Kidney epithelial cell (primary cell): ENCODE measurements around the gene PRRX2. TPM values are rescaled to one million over a fixed set of nuclear protein-coding genes. Genes with fewer than 3 reads are reported as not detected.

ENCODE experiments used
- DNase-seq: peaks from one replicate; pipeline ENCODE4 v3.0.0-alpha.2; 2010; ENCODE audit warnings: low read depth
- H3K27me3 ChIP-seq: 2 replicates; pipeline ENCODE4 v1.6.0; 2011; ENCODE audit warnings: low read length; ENCODE audit not compliant: control insufficient read depth, insufficient read depth
- H3K36me3 ChIP-seq: 2 replicates; pipeline ENCODE4 v1.5.1; 2011; ENCODE audit warnings: low read length; ENCODE audit not compliant: control insufficient read depth, insufficient read depth
- H3K4me3 ChIP-seq: 2 replicates; pipeline ENCODE4 v1.5.1; 2011; ENCODE audit warnings: low read depth, mild to moderate bottlenecking, control low read depth, low read length
- CTCF ChIP-seq: IDR thresholded peaks from 2 replicates; pipeline ENCODE4 v1.5.1; 2011; ENCODE audit warnings: mild to moderate bottlenecking, moderate library complexity, low read length, control low read depth, inconsistent platforms; ENCODE audit not compliant: insufficient read depth, poor library complexity, severe bottlenecking
- total RNA-seq: library from RNA; depleted of rRNA; stranded (reverse); fragments of >200 nt; gene quantifications from 2 replicates; pipeline ENCODE4 v1.2.3, GENCODE V29; 2015

Gene PRRX2
- total RNA-seq, 1 donor from 2014 or later: not detected

GRCh38 chr9:129669141-129669718, 3.8 kb downstream of the PRRX2 start:
- TF ChIP-seq CTCF: no peak
- no peak overlapping the region for H3K4me3 ChIP-seq
- no peaks in the 10 kb centered on the region for H3K36me3 ChIP-seq
- H3K27me3 ChIP-seq: peaks cover 39% of the 10 kb centered on the region
- DNase-seq: no peak

- no peak overlapping the region for H3K4me3 ChIP-seq
- H3K27me3 ChIP-seq: peaks cover 42% of the 10 kb centered on the region
- no peak for TF ChIP-seq CTCF
- no peaks in the 10 kb centered on the region for H3K36me3 ChIP-seq
- no peak for DNase-seq
These were observed 4.5 kb downstream of the PRRX2 start for GRCh38 chr9:129669946-129670345.

- no peak overlapping the region for H3K4me3 ChIP-seq
- DNase-seq: no peak
- no peaks in the 10 kb centered on the region for H3K36me3 ChIP-seq
- peaks cover 47% of the 10 kb centered on the region for H3K27me3 ChIP-seq
- no peak for TF ChIP-seq CTCF
These were observed 5.6 kb downstream of the PRRX2 start for GRCh38 chr9:129671065-129671464.

- Histone ChIP-seq H3K4me3 (no peak overlapping the region), H3K36me3 (no peaks in the 10 kb centered on the region), H3K27me3 (peaks cover 47% of the 10 kb centered on the region)
- TF ChIP-seq CTCF: no peak
- no peak for DNase-seq
These were observed 6.1 kb downstream of the PRRX2 start for GRCh38 chr9:129671519-129671918.

GRCh38 chr9:129672702-129673101, 7.3 kb downstream of the PRRX2 start:
- Histone ChIP-seq H3K36me3 (no peaks in the 10 kb centered on the region), H3K27me3 (peaks cover 48% of the 10 kb centered on the region), H3K4me3 (no peak overlapping the region)
- no peak for DNase-seq
- TF ChIP-seq CTCF: no peak

- DNase-seq: no peak
- Histone ChIP-seq H3K4me3 (no peak overlapping the region), H3K36me3 (no peaks in the 10 kb centered on the region), H3K27me3 (peaks cover 52% of the 10 kb centered on the region)
- TF ChIP-seq CTCF: no peak
These were observed 8.2 kb downstream of the PRRX2 start for GRCh38 chr9:129673602-129674001.
